Fibroblast of lung (primary cell): Measurements from ENCODE around the gene CAPN9. TPM values are rescaled to one million over a fixed set of nuclear protein-coding genes. Genes with fewer than 3 reads are reported as not detected.

ENCODE experiments used
- DNase-seq, 2 donors: peaks; one replicate each; pipeline versions ENCODE4 v3.0.0 to v3.0.0-alpha.2; 2010; ENCODE audit warnings: low read depth in 2 of 2
- H2AFZ ChIP-seq: 2 replicates; pipeline ENCODE4 v1.5.1; 2012; ENCODE audit warnings: low read length, control low read depth, inconsistent platforms
- H3K27ac ChIP-seq: 2 replicates; pipeline ENCODE4 v1.5.1; 2011; ENCODE audit warnings: low read length, control low read depth; ENCODE audit not compliant: insufficient read depth
- H3K27me3 ChIP-seq: 2 replicates; pipeline ENCODE4 v1.5.1; 2011; ENCODE audit warnings: mild to moderate bottlenecking, low read length; ENCODE audit not compliant: control insufficient read depth, insufficient read depth
- H3K36me3 ChIP-seq: 2 replicates; pipeline ENCODE4 v1.5.1; 2011; ENCODE audit warnings: low read length; ENCODE audit not compliant: control insufficient read depth, insufficient read depth
- H3K4me1 ChIP-seq: 2 replicates; pipeline ENCODE4 v1.5.1; 2011; ENCODE audit warnings: low read length; ENCODE audit not compliant: control insufficient read depth, insufficient read depth; ENCODE audit errors: extremely low read depth
- H3K4me2 ChIP-seq: 2 replicates; pipeline ENCODE4 v1.5.1; 2011; ENCODE audit warnings: low read length, control low read depth; ENCODE audit not compliant: insufficient read depth; ENCODE audit errors: extremely low read depth
- H3K4me3 ChIP-seq, 4 experiments: fragments of 200-600 bp in 1 of 4; sonication (generic) in 1 of 4; replicated peaks in 1 of 4; 2 replicates each; pipeline ENCODE4 v1.5.1; 2011 to 2016; ENCODE audit warnings: low read length in 4 of 4, low read depth in 3 of 4, mild to moderate bottlenecking in 3 of 4, control low read depth in 2 of 4, inconsistent platforms in 1 of 4, mixed read lengths in 1 of 4; ENCODE audit not compliant: insufficient read depth in 1 of 4; ENCODE audit errors: control extremely low read depth in 1 of 4
- H3K79me2 ChIP-seq: 2 replicates; pipeline ENCODE4 v1.5.1; 2012; ENCODE audit warnings: mild to moderate bottlenecking, low read length, inconsistent platforms; ENCODE audit not compliant: control insufficient read depth, insufficient read depth
- H3K9ac ChIP-seq: 2 replicates; pipeline ENCODE4 v1.5.1; 2011; ENCODE audit warnings: mild to moderate bottlenecking, low read length, control low read depth; ENCODE audit not compliant: insufficient read depth
- H3K9me3 ChIP-seq: 2 replicates; pipeline ENCODE4 v1.5.1; 2012; ENCODE audit warnings: low read depth, low read length; ENCODE audit not compliant: control insufficient read depth, insufficient read depth
- H4K20me1 ChIP-seq: 2 replicates; pipeline ENCODE4 v1.5.1; 2011; ENCODE audit warnings: low read length; ENCODE audit not compliant: control insufficient read depth, insufficient read depth; ENCODE audit errors: extremely low read depth
- CTCF ChIP-seq, 2 donors: IDR thresholded peaks in 1 of 2; conservative IDR thresholded peaks in 1 of 2; 1 replicate in 1 of 2; 2 replicates in 1 of 2; pipeline ENCODE4 v1.5.1; 2011 to 2012; ENCODE audit warnings: low read length in 2 of 2, control low read depth in 1 of 2, inconsistent platforms in 1 of 2, low read depth in 1 of 2, mild to moderate bottlenecking in 1 of 2
- EZH2 ChIP-seq: IDR thresholded peaks from 2 replicates; pipeline ENCODE4 v1.5.1; 2012; ENCODE audit warnings: low read length, control low read depth, mild to moderate bottlenecking; ENCODE audit errors: missing control alignments
- polyA plus RNA-seq, 2 donors: library from polyadenylated mRNA; depleted of rRNA in 1 of 2; stranded (reverse) in 1 of 2; unstranded in 1 of 2; fragments of >200 nt; gene quantifications; 2 replicates each; pipeline ENCODE4 v1.2.1, GENCODE V29; 2011 to 2012; ENCODE audit warnings: missing spikeins in 1 of 2
- total RNA-seq: library from RNA; depleted of rRNA; stranded (reverse); fragments of >200 nt; gene quantifications from 2 replicates; pipeline ENCODE4 v1.2.1, GENCODE V29; 2014

The CAPN9 gene
- total and polyA plus RNA-seq, 2 donors (not counting 1 experiment from before 2014, with no cell fraction given), result 0.17 TPM; not detected in 1

DNA sequence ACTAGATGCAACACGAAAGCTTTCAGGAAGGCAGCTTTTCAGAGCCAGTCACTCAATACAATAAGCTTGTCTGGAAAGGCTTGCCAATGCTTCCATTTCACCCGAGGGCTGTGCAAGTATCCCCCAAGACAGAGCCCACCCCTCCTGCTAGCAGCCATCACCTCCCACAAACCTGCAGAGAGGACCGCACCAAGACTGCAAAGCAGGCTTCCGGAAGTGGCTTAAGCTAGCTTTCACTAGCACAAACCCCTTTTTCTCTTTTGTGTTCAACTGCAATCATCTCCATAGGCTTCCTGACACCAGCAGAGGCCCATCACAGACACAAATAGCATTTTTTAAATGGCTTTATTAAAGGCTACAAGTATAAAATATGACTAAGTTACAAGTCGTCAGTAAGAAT is 89.6 kb downstream of the CAPN9 start:
- Histone ChIP-seq H2AFZ (no peak overlapping the region), H3K9me3 (no peaks in the 10 kb centered on the region), H3K4me1 (no peaks in the 10 kb centered on the region), H3K27me3 (no peaks in the 10 kb centered on the region), H3K27ac (no peak overlapping the region), H3K79me2 (no peaks in the 10 kb centered on the region), H3K4me3 (no peak overlapping the region), H3K4me2 (no peak overlapping the region), H3K36me3 (peaks cover 8% of the 10 kb centered on the region), H3K9ac (no peak overlapping the region), H4K20me1 (no peaks in the 10 kb centered on the region)
- no peak for DNase-seq
- no peak for TF ChIP-seq CTCF (conservative IDR thresholded peaks at IDR 0.05 in 1 of 2, IDR thresholded peaks at IDR 0.05 in 1 of 2; ENCODE audit: low read depth in 1 of 2, low read length in 2 of 2)
- no peak for TF ChIP-seq EZH2

GRCh38 chr1:230839173-230839572 is 92.0 kb downstream of the CAPN9 start:
- Histone ChIP-seq H4K20me1 (no peaks in the 10 kb centered on the region), H3K9me3 (no peaks in the 10 kb centered on the region), H3K36me3 (peaks cover 8% of the 10 kb centered on the region), H3K79me2 (no peaks in the 10 kb centered on the region), H3K9ac (no peak overlapping the region), H2AFZ (no peak overlapping the region), H3K4me3 (no peak overlapping the region), H3K27ac (no peak overlapping the region), H3K4me2 (no peak overlapping the region), H3K27me3 (no peaks in the 10 kb centered on the region), H3K4me1 (no peaks in the 10 kb centered on the region)
- no peak for TF ChIP-seq CTCF (conservative IDR thresholded peaks at IDR 0.05 in 1 of 2, IDR thresholded peaks at IDR 0.05 in 1 of 2; ENCODE audit: low read depth in 1 of 2, low read length in 2 of 2)
- no peak for TF ChIP-seq EZH2
- DNase-seq, result no peak

DNA sequence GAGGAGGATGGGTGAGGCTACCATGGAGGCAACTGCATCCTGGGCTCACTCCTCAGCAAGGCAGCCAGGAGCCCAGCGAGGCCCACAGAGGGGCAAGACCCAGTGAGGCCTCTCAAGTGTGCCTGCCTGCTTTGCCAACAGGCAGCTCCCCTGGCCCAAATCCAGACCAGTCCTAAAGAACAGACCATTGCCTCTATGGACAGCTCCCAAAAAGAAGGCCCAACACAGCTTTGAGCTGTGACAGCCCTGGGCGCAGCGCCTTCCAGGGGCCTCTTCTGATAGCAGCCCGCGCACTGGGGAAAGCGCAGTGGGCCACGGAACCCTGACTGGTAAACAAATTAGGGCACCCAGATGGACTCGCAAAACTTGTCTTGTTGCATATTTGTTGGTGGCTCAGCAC is 95.6 kb downstream of the CAPN9 start:
- Histone ChIP-seq H3K9me3 (no peaks in the 10 kb centered on the region), H3K36me3 (peaks cover 7% of the 10 kb centered on the region), H3K27me3 (no peaks in the 10 kb centered on the region), H3K79me2 (peaks cover 2% of the 10 kb centered on the region), H2AFZ (no peak overlapping the region), H3K4me1 (no peaks in the 10 kb centered on the region), H3K4me2 (no peak overlapping the region), H3K4me3 (no peak overlapping the region), H4K20me1 (no peaks in the 10 kb centered on the region), H3K27ac (no peak overlapping the region), H3K9ac (no peak overlapping the region)
- DNase-seq, result no peak
- TF ChIP-seq EZH2, result no peak
- no peak for TF ChIP-seq CTCF (conservative IDR thresholded peaks at IDR 0.05 in 1 of 2, IDR thresholded peaks at IDR 0.05 in 1 of 2; ENCODE audit: low read depth in 1 of 2, low read length in 2 of 2)
